Sciatic nerve (tissue), 2 donors: ENCODE results near the gene RGS6. TPM values are rescaled to one million over a fixed set of nuclear protein-coding genes. Genes with fewer than 3 reads are reported as not detected.
"Not testable (repeated sequence)": the region's sequence is repeated elsewhere in the genome, so short reads cannot be mapped to it uniquely, and the experiment has no call there.

Experiments
- ATAC-seq: fragments of 200-7000 bp; cut with Tn5 transposase; one replicate; pipeline ENCODE4 v1.9.1; 2020; ENCODE audit warnings: mild to moderate bottlenecking, moderate library complexity
- DNase-seq: peaks from one replicate; pipeline ENCODE4 v3.0.0-alpha.2; 2020; ENCODE audit warnings: low spot score
- intact Hi-C: fragments of 100-400 bp; cut with DNase I; formaldehyde crosslinking; loops from one replicate; pipeline ENCODE4 v1.14.2; 2022
- total RNA-seq: library from RNA; stranded (reverse); fragmentation: NEBNext Ultra II Directional; extraction: Animal tissue kit (Norgen Biotek cat#: 25700); gene quantifications from one replicate; pipeline ENCODE4 v1.2.1, GENCODE V29; 2021
- donor health status: DM: no; HTN: no; CAD: no.
- donor health status: DM: no; HTN: no; CAD: no.

Gene RGS6
- total RNA-seq, 1 donor from 2014 or later, result 20.6 TPM

DNA sequence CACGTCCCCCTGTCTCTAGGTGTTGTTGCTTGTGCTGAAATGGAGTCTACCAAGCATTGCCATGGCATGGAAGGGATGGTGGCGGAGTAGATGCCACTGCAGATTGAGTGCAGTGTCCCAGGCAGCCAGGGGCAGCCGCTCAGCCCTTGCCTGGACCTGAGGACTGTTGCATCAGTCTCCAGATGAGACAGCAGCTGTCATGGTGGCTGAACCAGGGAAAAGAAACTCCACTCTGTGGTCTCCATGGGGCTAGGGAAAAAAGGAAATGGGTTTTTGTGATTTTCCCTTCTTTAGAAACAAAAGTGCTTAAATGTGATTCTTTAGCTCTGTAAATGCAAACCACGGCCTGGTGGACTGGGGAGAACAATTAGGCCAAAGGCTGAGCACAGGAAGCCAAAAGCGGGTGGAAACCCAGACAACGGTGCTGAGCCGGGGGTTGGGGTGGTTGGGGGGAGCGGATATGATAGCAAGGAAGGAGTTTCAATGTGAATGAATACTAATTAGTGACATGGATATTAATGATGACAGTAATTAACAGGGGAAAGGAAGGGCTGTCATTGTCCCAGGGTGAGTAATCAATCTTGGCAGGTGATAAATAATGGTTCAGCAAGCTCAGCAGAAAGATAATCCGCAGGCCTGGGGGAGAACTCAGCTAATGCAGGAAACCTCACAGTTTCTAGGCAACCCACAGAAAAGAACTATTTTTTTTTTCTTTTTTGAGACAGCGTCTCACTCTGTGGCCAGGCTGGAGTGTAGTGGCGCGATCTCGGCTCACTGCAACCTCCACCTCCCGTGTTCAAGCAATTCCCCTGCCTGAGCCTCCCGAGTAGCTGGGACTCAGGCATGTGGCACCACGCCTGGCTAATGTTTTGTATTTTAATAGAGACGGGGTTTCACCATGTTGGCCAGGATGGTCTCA is 519.1 kb downstream of the RGS6 start:
- intact Hi-C loops, result no loop called here
- DNase-seq (no peak), ATAC-seq (no peak)

DNA sequence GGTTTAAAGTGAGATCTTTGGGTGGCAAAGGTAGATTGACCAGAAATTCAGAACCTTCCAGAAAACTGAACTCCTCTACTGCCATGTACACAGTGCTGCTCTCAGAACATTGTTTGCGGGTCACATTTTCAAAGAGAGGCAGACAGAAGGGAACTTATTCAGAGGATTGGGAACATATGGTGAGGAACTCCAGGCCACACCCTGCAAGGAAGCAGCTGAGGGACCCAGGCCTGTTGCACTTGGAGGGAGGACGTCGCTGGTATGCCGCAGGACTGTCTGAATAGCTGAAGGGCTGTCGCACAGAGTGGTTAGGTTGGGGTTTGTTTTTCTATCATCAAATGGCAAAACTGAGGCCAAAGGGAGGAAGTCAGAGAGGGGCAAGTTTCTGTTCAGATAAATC is 520.5 kb downstream of the RGS6 start:
- intact Hi-C loops, result no loop called here
- ATAC-seq, result no peak
- DNase-seq, result no peak

DNA sequence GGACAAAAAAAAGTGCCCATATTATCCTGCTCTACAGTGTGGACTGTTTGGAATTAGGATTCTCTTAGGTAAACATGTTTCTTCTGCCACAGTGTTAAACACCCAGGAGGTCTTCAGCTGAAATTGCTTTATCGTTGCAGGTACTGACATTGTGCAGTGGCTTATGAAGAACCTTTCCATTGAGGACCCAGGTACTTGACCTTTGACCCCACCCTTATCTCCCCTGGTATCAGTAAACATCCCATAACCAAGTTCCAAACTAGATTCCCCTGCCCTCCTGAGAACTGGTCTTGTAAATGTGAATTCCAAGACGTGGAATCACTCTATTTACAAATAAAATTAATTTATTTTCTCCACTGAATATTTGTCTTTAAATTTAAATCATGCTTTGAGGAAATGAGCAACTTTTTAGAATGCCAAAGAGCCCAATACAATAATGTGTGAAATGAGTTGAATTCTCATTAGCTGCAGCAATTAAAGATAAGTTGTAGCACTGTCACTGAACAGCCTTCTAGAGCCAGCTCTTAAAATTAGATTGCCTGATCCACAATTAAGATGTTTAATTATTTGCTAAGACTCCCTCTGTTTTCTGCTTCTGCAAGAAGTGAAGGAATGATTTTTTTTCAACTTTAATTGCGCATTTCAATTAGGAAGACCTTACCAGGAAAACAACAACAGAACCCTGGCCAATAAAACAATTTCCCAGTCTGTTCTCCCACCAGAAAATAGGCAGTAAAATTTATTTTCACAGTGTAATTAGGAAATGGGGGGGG is 522.3 kb downstream of the RGS6 start:
- ATAC-seq (no peak), DNase-seq (no peak)
- intact Hi-C loops, result no loop called here

DNA sequence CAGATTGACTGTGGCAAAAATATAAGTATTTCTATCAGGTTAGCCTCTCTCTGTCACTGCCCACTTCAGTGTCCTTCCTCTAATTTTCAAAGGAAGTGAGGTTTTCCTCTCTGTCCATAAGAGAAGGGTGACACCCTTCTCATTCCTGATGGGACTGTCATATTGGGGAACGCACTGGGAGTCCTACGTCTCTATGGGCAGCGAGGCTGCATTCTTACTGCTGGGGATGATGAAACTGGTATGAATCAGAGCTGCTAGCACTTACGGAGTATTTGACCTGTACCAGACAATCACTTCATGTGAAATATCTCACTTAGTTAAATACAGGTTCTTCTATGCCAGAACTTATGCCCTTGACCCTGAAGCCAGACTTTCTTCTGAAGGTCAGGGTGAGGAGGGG is 525.4 kb downstream of the RGS6 start:
- DNase-seq, result peak; percentile 1
- intact Hi-C loops, result no loop called here
- no peak for ATAC-seq

DNA sequence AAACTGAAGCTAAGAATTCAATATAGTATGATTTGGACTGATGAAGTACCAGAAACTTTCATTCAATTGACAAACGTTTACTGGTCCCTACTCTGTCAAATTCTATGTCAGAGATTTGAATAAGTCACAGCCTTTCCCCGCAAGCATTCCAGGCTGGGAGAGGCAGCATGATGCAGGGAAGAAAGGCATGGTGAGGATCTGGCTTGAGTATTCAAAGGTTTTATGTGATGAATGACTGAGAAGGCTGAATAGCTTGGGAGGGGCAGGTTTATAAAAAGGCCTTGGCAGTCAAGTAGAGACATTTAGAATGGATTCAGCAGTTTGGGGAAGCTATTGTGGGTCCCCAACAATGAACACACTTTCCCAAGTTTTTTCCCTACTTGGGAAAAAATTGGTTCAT is 529.8 kb downstream of the RGS6 start:
- DNase-seq (no peak), ATAC-seq (no peak)
- intact Hi-C loops, result no loop called here

DNA sequence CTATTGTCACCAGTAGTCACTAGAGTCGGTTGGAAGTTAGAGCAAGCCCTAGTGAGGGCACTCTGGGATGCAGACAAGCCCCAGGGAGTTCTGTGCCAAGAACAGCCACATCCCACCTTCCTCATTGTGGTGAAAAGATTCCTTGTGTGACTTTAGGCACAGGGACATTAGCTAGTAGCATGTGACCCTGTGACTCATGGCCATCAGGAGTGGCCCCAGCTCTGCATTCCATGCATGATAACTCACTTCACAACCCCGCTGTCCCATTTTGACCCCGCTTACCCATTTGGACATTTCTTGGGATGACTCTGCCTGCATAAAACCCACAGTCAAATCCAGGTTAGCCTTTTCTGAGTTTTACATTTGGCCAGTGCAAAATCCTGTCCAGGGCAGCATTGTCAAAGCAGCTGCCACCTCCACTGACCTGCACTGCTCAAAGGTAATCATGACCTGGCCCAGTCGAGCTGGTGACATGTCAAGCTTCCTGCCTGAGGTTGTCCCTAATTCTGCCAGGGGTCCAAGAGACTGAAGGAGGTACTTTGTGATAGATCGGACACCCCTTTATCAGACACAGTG is 531.1 kb downstream of the RGS6 start:
- DNase-seq (no peak), ATAC-seq (no peak)
- intact Hi-C loops, result no loop called here

DNA sequence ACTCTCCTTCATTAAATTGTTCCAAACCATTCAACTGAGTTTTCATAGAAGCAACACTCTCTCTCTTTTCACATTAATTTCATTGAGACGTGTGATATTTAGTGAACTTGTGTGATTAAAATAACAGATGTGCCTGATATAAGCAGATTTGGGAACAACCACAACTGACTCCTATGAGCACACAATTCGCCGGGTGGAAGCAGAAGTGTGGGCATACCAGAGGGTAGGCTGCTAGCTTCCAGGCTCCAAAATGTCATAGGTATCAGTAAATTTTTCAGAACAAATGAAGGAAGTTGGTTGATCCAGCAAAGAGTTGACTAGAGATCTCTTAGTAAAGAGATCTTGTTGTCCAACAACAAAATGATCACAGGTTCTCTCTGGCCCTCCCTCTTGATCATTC is 532.0 kb downstream of the RGS6 start:
- DNase-seq (no peak), ATAC-seq (no peak)
- intact Hi-C loops, result no loop called here

DNA sequence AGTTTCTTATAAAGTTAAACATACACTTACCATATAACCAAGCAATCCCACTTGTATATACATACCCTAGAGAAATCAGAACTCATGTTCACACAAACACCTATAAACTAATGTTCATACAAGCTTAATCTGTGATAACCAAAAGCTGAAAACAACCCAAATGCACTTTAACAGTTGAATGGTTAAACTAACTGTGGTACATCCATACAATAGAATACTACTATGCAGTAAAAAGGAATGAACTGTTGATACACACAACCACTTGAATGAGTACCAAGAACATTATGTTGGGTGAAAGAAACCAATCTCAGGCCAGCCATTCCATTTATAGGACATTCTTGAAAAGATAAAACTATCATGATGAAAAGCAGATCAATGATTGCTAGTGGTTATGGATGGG is 534.1 kb downstream of the RGS6 start:
- DNase-seq (no peak), ATAC-seq (no peak)
- intact Hi-C loops, result no loop called here

DNA sequence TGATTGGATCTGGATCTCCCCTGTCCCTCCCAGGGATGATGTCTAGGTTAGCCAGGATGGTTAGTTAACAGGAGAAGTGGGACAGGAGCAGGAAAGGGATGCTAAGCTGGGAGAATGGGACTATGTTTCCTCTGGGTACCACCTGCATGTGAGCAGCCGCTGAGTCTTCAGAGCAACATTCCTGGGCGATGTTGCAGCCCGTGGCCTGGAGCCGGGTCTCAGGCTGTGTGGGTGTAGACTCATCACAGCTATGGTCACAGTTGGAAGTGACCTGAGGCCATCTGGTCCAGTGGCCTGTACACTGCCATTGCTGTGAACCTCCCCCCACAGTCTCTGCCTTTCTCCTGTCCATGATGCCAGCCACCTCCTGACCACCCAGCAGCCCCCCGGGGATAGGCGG is 539.1 kb downstream of the RGS6 start:
- DNase-seq (no peak), ATAC-seq (no peak)

DNA sequence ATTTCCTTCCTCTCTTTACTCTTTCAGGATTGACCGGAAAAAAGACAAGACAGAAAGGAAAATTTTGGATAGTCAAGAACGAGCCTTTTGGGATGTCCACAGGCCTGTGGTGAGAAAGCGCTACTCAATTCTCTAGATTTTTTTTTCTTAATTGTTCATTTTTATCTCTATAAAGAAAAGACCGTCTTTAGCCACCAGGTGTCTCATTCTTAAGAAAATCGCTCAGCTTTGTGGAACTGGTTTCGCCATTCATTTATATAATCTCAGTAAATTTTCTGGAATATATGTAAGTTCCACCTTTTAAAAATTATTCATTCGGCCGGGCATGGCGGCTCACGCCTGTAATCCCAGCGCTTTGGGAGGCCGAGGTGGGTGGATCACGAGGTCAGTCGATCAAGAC is 540.6 kb downstream of the RGS6 start:
- ATAC-seq, result no peak
- no peak for DNase-seq
- intact Hi-C loops, result no loop called here

More for the DNA sequence above, 539.1 kb downstream of the RGS6 start:
- intact Hi-C loops, result no loop called here

DNA sequence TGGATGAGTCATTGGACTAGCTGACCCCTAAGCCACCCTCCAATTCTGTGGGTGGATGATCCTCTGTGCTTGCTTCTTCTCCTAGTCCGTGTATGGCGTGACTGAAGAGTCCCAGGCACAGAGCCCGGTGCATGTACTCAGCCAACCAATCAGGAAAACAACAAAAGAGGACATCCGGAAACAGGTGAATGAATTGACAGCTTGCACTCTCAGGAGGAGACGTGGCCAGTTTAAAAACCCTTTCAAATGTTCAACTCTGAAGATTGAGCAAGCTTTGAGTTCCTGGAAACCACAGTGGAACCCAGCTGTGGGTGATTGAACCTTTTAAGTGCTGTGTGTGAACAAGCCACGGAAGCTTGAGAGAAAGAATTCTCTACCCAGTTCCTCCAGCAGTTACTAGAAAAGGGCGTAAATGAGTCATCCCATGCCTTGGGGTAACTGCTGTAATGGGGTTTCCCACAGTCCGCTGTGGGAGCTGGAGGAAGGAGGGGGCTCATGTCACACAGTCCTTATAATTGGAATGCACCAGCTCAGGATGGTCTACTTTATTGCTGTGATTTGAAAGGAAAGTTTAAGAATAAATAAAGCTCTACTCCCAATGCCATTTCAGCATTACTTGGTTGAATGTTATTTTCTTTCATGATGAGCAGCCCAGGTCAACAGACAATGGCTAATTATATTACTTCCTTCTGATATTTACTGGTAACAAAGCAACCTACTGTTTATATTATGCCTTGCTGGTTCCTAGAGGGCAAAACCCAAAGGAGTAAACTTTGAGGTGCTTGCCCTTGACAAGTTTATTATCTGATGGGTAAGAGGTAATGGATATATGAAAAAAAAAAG is 544.6 kb downstream of the RGS6 start:
- DNase-seq (no peak), ATAC-seq (peak; percentile 30)
- intact Hi-C loops, result no loop called here

DNA sequence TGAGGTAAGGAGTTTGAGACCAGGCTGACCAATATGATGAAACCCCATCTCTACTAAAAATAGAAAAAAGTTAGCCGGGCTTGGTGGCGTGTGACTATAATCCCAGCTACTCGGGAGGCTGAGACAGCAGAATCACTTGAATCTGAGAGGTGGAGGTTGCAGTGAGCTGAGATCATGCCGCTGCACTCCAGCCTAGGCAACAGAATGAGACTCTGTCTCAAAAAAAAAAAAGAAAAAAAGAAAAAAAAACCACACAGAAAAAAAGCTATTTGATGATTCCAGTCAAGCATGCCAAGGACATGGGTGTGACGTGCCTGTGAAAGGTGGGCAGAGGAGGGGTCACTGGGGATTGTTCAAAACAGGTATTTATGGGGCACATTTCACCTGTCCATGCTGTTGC is 545.3 kb downstream of the RGS6 start:
- intact Hi-C loops, DNase-seq, ATAC-seq: not testable (repeated sequence)

DNA sequence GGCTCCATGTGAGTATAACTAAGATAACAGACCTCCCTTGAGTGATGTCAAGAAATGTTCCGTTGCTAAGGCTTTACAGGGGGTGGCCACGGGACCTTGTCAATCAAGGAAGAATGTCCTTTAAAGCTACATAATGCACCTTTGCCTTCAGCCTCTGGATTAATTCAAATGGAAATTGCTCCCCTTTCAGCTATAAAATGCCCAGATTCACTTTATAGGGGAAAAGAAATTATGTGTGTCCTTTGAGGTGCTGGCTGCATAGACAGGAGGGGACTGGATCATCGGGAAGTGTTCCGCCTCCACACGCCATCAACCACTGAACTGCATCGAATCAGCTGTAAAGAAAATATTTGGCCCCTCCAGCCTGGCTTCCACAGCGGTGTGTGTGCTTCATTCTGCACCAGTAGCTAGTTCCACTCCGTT is 546.3 kb downstream of the RGS6 start:
- intact Hi-C loops, result no loop called here
- DNase-seq (no peak), ATAC-seq (no peak)

DNA sequence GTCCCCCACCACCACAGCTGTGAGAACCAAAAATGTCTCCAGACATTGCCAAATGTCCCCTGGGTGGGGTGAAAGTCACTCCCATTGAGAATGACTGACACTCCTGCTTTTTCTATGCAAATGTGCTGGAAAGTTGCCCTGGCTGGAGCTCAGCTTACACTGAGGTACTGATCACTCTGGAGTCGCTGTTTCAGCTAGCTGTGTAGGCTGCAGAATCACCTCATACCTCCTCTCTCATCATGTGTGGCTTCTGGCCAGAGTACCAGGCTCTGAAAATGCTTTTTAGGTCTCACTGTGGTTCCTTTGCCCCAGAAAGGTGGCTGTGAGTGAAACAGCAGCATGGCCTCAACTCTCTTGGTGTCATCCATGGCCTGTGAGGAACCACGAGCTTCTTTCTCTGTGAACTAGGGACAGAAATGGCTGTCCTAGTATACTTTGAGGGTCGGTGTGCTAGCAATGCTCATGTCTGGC is 547.3 kb downstream of the RGS6 start:
- ATAC-seq (no peak), DNase-seq (no peak)
- intact Hi-C loops, result no loop called here

DNA sequence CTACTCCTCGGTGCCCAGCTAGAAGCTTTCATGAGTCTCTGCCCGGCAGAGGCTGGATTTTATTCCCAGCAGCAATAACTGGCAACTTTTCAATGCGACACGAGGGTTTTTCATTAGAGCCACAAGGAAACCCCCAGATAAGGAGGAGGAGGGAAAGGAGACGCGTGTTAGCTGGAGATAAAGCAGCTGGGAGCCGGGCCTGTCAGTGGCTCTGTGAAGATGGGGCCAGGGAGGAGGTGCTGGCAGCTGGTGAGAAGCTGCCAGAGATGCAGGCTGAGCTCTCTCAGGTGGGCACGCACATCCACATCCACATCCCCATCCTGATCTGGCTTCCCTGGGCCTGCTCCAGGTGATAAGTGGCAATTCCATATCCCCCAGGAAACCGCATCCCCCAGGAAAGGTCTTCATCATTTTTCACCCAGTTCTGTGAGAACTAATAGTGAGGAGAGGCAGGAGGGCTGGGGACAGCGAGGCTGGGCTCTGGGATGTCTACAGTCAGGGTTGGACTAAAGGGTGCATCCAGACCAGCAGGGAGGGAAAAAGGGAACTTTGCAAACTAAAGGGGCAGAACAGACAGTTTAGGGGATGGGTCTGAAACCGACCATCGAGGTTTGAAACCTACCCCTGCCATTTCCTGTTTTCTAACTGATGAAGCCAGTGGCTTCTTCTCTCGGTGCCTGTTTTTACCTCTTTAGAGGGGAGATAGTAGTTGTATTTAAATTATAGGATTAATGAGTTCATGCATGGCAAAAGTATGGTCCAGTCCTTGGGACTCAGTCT is 548.4 kb downstream of the RGS6 start:
- ATAC-seq (no peak), DNase-seq (no peak)
- intact Hi-C loops, result no loop called here

DNA sequence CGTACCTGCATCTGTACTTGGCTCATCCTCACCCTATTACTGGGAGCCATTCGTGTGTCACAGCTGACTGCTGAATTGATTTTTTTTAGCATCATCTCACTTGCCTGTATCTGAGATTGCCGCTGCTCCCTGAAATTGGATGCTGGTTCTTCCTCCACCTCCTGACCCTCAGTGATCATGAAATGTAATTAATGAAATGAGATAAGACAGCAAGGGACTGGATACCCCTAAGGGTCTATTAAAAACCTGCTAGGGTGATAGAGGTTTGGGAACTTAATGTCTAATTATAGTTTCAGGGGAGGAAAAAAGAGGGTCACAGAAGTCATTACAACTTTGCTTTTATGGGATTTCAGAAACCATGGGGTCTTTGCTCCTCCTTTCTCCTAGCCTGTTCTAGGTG is 551.1 kb downstream of the RGS6 start:
- no peak for ATAC-seq
- intact Hi-C loops, result no loop called here
- no peak for DNase-seq

DNA sequence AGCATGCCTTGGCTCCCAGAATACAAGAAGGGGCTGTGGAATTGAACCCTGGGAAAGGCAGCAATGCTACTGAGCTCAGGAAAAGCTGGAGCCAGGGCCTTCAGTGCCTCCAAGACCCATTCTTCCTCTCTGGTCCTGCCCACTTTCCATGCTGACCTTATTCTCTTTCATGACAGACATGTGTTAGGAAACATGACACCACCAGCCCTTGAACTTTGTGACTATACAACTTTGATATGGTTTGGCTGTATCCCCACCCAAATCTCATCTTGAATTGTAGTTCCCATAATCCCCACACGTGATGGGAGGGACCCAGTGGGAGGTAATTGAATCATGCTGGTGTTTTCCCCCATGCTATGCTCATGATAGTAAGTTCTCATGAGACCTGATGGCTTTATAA is 553.5 kb downstream of the RGS6 start:
- no peak for ATAC-seq
- DNase-seq, result no peak
- intact Hi-C loops, result no loop called here

DNA sequence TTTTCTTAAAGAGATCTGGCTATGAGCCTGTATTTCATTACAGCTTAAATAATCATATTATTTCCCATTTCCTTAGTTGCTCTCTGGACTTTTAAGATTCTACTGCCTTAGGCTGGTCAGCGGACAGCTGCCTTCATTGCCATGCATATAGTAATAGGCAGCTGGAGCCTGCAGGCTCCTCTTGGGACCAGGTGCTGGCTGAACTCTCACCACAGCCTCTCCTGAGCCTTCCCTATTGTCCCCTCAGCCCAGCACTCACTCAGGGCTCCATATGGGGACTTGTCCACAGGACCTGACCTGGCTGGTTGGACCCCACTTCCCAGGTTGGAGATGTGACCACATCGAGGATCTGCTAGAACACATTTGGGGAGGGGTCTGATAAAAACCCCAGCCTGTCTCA is 556.3 kb downstream of the RGS6 start:
- ATAC-seq, result no peak
- intact Hi-C loops, result no loop called here
- DNase-seq, result no peak
